HepG2 (cell line): ENCODE data around the gene BCL2L13. TPM values are rescaled to one million over a fixed set of nuclear protein-coding genes. Genes with fewer than 3 reads are reported as not detected.

ENCODE experiments used
- ADNP ChIP-seq: sonication (generic); formaldehyde crosslinking; IDR thresholded peaks from 2 replicates; pipeline ENCODE4 v1.4.0; 2020; ENCODE audit warnings: missing genetic modification reagents
- NFYC ChIP-seq: IDR thresholded peaks from 2 replicates; pipeline ENCODE4 v1.6.1; 2016; ENCODE audit warnings: missing genetic modification reagents, missing compliant biosample characterization
- NR2C2 ChIP-seq: sonication (generic); formaldehyde crosslinking; IDR thresholded peaks from 2 replicates; pipeline ENCODE4 v1.4.0; 2020; ENCODE audit warnings: missing genetic modification reagents, mild to moderate bottlenecking, moderate library complexity, borderline replicate concordance
- ZMYM3 ChIP-seq: sonication (generic); formaldehyde crosslinking; IDR thresholded peaks from 2 replicates; pipeline ENCODE4 v1.5.1; 2020; ENCODE audit warnings: mild to moderate bottlenecking, missing genetic modification reagents
- ZNF296 ChIP-seq: sonication (generic); formaldehyde crosslinking; conservative IDR thresholded peaks from 2 replicates; pipeline ENCODE4 v1.5.0; 2020; ENCODE audit warnings: mild to moderate bottlenecking, missing genetic modification reagents
- ZNF30 ChIP-seq: sonication (generic); formaldehyde crosslinking; IDR thresholded peaks from 2 replicates; pipeline ENCODE4 v1.5.0; 2020; ENCODE audit warnings: mild to moderate bottlenecking, missing genetic modification reagents
- polyA plus RNA-seq, 8 experiments: library from polyadenylated mRNA; depleted of rRNA in 3 of 8; stranded (reverse) in 7 of 8; unstranded in 1 of 8; fragments of >200 nt; fragmentation: Illumina TruSeq in 4 of 8; extraction: Trizol in 4 of 8; gene quantifications; 2 replicates each; pipeline versions ENCODE4 v1.2.1 to v1.2.3, GENCODE V29; 2011 to 2016; ENCODE audit warnings: low read depth in 4 of 8, missing spikeins in 1 of 8, mixed read lengths in 1 of 8; ENCODE audit not compliant: insufficient read depth in 1 of 8
- total RNA-seq, 5 experiments: library from RNA; depleted of rRNA; stranded (reverse); fragments of >200 nt; fragmentation: Illumina TruSeq; extraction: Trizol; gene quantifications; 2 replicates each; pipeline ENCODE4 v1.2.3, GENCODE V29; 2016; ENCODE audit warnings: low read depth in 1 of 5
- TF ChIP-seq, protein P1 (sequence below): sonication (generic); formaldehyde crosslinking; conservative IDR thresholded peaks from 2 replicates; pipeline ENCODE4 v1.4.0; 2020; ENCODE audit warnings: missing genetic modification reagents
- TF ChIP-seq, protein P2 (sequence below): sonication (generic); formaldehyde crosslinking; conservative IDR thresholded peaks from 2 replicates; pipeline ENCODE4 v1.5.0; 2020; ENCODE audit warnings: missing genetic modification reagents
- TF ChIP-seq, protein P3 (sequence below): sonication (generic); formaldehyde crosslinking; IDR thresholded peaks from 2 replicates; pipeline ENCODE4 v1.4.0; 2020; ENCODE audit warnings: missing genetic modification reagents, borderline replicate concordance
- TF ChIP-seq, protein P4 (sequence below): sonication (generic); formaldehyde crosslinking; IDR thresholded peaks from 2 replicates; pipeline ENCODE4 v1.4.0; 2020; ENCODE audit warnings: missing genetic modification reagents, borderline replicate concordance

BCL2L13 gene
- total and polyA plus RNA-seq, 2 of the 13 experiments (the other 11 are each of a cell fraction or from before 2014, with no cell fraction given) = 13.5 to 14.6 TPM

DNA sequence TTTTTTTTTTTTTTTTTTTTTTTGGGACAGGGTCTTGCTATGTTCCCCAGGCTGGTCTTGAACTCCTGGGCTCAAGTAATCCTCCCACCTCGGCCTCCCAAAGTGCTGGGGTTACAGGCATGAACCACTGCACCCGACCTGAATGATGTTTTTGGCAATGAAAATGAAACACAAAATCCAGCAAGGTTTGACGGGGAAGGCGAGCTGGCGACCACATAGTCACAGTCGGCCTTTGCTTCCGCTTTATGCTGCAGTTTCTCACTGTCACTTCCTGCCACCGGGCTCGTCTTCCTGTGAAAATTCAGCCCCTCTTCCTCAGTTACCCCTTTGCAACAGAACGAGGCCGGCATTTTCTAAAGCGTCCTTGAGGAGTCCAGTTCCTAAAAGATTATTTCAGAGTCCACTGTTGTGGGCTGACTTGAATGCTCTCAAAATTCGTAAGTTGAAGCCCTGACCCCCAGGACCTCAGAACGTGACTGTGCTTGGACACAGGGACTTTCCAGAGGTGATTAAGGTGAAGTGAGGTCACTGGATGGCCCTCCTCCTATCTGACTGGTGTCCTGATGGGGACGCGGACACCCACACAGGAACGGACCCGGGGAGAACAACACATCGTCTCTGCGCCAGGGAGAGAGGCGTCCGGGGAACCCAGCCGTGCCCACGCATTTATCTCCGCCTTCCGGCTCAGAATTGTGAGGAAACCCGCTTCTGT lies 138.6 kb downstream of the BCL2L13 start (continued):
- TF ChIP-seq, protein P1, sequence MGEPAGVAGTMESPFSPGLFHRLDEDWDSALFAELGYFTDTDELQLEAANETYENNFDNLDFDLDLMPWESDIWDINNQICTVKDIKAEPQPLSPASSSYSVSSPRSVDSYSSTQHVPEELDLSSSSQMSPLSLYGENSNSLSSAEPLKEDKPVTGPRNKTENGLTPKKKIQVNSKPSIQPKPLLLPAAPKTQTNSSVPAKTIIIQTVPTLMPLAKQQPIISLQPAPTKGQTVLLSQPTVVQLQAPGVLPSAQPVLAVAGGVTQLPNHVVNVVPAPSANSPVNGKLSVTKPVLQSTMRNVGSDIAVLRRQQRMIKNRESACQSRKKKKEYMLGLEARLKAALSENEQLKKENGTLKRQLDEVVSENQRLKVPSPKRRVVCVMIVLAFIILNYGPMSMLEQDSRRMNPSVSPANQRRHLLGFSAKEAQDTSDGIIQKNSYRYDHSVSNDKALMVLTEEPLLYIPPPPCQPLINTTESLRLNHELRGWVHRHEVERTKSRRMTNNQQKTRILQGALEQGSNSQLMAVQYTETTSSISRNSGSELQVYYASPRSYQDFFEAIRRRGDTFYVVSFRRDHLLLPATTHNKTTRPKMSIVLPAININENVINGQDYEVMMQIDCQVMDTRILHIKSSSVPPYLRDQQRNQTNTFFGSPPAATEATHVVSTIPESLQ (CRISPR knock-in tag) = no peak
- TF ChIP-seq, protein P2, sequence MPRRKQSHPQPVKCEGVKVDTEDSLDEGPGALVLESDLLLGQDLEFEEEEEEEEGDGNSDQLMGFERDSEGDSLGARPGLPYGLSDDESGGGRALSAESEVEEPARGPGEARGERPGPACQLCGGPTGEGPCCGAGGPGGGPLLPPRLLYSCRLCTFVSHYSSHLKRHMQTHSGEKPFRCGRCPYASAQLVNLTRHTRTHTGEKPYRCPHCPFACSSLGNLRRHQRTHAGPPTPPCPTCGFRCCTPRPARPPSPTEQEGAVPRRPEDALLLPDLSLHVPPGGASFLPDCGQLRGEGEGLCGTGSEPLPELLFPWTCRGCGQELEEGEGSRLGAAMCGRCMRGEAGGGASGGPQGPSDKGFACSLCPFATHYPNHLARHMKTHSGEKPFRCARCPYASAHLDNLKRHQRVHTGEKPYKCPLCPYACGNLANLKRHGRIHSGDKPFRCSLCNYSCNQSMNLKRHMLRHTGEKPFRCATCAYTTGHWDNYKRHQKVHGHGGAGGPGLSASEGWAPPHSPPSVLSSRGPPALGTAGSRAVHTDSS (CRISPR knock-in tag) = no peak
- TF ChIP-seq, protein P3, sequence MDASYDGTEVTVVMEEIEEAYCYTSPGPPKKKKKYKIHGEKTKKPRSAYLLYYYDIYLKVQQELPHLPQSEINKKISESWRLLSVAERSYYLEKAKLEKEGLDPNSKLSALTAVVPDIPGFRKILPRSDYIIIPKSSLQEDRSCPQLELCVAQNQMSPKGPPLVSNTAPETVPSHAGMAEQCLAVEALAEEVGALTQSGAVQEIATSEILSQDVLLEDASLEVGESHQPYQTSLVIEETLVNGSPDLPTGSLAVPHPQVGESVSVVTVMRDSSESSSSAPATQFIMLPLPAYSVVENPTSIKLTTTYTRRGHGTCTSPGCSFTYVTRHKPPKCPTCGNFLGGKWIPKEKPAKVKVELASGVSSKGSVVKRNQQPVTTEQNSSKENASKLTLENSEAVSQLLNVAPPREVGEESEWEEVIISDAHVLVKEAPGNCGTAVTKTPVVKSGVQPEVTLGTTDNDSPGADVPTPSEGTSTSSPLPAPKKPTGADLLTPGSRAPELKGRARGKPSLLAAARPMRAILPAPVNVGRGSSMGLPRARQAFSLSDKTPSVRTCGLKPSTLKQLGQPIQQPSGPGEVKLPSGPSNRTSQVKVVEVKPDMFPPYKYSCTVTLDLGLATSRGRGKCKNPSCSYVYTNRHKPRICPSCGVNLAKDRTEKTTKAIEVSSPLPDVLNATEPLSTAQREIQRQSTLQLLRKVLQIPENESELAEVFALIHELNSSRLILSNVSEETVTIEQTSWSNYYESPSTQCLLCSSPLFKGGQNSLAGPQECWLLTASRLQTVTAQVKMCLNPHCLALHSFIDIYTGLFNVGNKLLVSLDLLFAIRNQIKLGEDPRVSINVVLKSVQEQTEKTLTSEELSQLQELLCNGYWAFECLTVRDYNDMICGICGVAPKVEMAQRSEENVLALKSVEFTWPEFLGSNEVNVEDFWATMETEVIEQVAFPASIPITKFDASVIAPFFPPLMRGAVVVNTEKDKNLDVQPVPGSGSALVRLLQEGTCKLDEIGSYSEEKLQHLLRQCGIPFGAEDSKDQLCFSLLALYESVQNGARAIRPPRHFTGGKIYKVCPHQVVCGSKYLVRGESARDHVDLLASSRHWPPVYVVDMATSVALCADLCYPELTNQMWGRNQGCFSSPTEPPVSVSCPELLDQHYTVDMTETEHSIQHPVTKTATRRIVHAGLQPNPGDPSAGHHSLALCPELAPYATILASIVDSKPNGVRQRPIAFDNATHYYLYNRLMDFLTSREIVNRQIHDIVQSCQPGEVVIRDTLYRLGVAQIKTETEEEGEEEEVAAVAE (CRISPR knock-in tag) = peak; percentile 61; the same call in 1 of the 2 replicates
- TF ChIP-seq ZNF296 (CRISPR knock-in tag) (no peak), NFYC (no peak), ADNP (CRISPR knock-in tag) (no peak), ZNF30 (CRISPR knock-in tag) (no peak), NR2C2 (CRISPR knock-in tag) (peak; percentile 36; the same call in 1 of the 2 replicates), ZMYM3 (CRISPR knock-in tag) (peak; percentile 7; the same call in 1 of the 2 replicates)
- TF ChIP-seq, protein P4, sequence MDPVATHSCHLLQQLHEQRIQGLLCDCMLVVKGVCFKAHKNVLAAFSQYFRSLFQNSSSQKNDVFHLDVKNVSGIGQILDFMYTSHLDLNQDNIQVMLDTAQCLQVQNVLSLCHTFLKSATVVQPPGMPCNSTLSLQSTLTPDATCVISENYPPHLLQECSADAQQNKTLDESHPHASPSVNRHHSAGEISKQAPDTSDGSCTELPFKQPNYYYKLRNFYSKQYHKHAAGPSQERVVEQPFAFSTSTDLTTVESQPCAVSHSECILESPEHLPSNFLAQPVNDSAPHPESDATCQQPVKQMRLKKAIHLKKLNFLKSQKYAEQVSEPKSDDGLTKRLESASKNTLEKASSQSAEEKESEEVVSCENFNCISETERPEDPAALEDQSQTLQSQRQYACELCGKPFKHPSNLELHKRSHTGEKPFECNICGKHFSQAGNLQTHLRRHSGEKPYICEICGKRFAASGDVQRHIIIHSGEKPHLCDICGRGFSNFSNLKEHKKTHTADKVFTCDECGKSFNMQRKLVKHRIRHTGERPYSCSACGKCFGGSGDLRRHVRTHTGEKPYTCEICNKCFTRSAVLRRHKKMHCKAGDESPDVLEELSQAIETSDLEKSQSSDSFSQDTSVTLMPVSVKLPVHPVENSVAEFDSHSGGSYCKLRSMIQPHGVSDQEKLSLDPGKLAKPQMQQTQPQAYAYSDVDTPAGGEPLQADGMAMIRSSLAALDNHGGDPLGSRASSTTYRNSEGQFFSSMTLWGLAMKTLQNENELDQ (CRISPR knock-in tag) = no peak
